H9 (cell line): ENCODE data around the gene KRTAP9-6. TPM values are rescaled to one million over a fixed set of nuclear protein-coding genes. Genes with fewer than 3 reads are reported as not detected.

Experiments
- DNase-seq: peaks from one replicate; pipeline ENCODE4 v3.0.0-alpha.2; 2017
- H2AFZ ChIP-seq: one replicate; pipeline ENCODE4 v1.6.1; 2013; ENCODE audit warnings: mild to moderate bottlenecking, low read length, control low read depth, moderate library complexity
- H2AK5ac ChIP-seq: 2 replicates; pipeline ENCODE4 v1.6.1; 2013; ENCODE audit warnings: low read length, control low read depth, mixed read lengths; ENCODE audit not compliant: insufficient read length
- H2BK120ac ChIP-seq: one replicate; pipeline ENCODE4 v1.6.1; 2013; ENCODE audit warnings: low read depth, mild to moderate bottlenecking, low read length, control low read depth, inconsistent platforms; ENCODE audit not compliant: poor library complexity, severe bottlenecking
- H2BK12ac ChIP-seq: 2 replicates; pipeline ENCODE4 v1.6.1; 2013; ENCODE audit warnings: low read length, control low read depth, mixed read lengths, low read depth; ENCODE audit not compliant: insufficient read length
- H2BK15ac ChIP-seq: 2 replicates; pipeline ENCODE4 v1.6.1; 2013; ENCODE audit warnings: low read depth, low read length, control low read depth
- H2BK20ac ChIP-seq: one replicate; pipeline ENCODE4 v1.6.1; 2013; ENCODE audit warnings: low read depth, mild to moderate bottlenecking, low read length, control low read depth, inconsistent platforms; ENCODE audit not compliant: poor library complexity, severe bottlenecking
- H2BK5ac ChIP-seq: 2 replicates; pipeline ENCODE4 v1.6.1; 2013; ENCODE audit warnings: low read length, control low read depth, mixed read lengths; ENCODE audit not compliant: insufficient read length
- H3K14ac ChIP-seq: 2 replicates; pipeline ENCODE4 v1.6.1; 2013; ENCODE audit warnings: low read length, control low read depth; ENCODE audit not compliant: insufficient read depth
- H3K18ac ChIP-seq: 2 replicates; pipeline ENCODE4 v1.6.1; 2013; ENCODE audit warnings: low read depth, mild to moderate bottlenecking, mixed read lengths, low read length, control low read depth; ENCODE audit not compliant: insufficient read length
- H3K23ac ChIP-seq: 2 replicates; pipeline ENCODE4 v1.6.1; 2013; ENCODE audit warnings: low read length, control low read depth, mixed read lengths, low read depth; ENCODE audit not compliant: insufficient read length
- H3K23me2 ChIP-seq: 2 replicates; pipeline ENCODE4 v1.6.1; 2013; ENCODE audit warnings: low read depth, mild to moderate bottlenecking, mixed read lengths, low read length, control low read depth; ENCODE audit not compliant: insufficient read length, poor library complexity, severe bottlenecking
- H3K27ac ChIP-seq: 2 replicates; pipeline ENCODE4 v1.5.1; 2013; ENCODE audit warnings: low read length, control low read depth, mixed read lengths, low read depth; ENCODE audit not compliant: insufficient read length
- H3K27me3 ChIP-seq: 2 replicates; pipeline ENCODE4 v1.6.1; 2013; ENCODE audit warnings: low read length, control low read depth, inconsistent platforms; ENCODE audit not compliant: insufficient read depth
- H3K4ac ChIP-seq: 2 replicates; pipeline ENCODE4 v1.6.1; 2013; ENCODE audit warnings: low read depth, mild to moderate bottlenecking, control low read depth, inconsistent platforms, low read length, moderate library complexity
- H3K4me1 ChIP-seq: 2 replicates; pipeline ENCODE4 v1.6.1; 2013; ENCODE audit warnings: low read length, control low read depth, inconsistent platforms; ENCODE audit not compliant: insufficient read depth
- H3K4me2 ChIP-seq: 2 replicates; pipeline ENCODE4 v1.6.1; 2013; ENCODE audit warnings: low read length, control low read depth, mixed read lengths; ENCODE audit not compliant: insufficient read length, insufficient read depth
- H3K56ac ChIP-seq: 2 replicates; pipeline ENCODE4 v1.6.1; 2013; ENCODE audit warnings: low read depth, mild to moderate bottlenecking, mixed read lengths, low read length, control low read depth; ENCODE audit not compliant: insufficient read length
- H3K79me1 ChIP-seq: 2 replicates; pipeline ENCODE4 v1.6.1; 2013; ENCODE audit warnings: low read depth, mild to moderate bottlenecking, moderate library complexity, low read length, control low read depth, inconsistent platforms; ENCODE audit not compliant: insufficient read depth, poor library complexity, severe bottlenecking
- H3K79me2 ChIP-seq: 2 replicates; pipeline ENCODE4 v1.6.1; 2013; ENCODE audit warnings: low read length, control low read depth, inconsistent platforms; ENCODE audit not compliant: insufficient read depth
- H3K9ac ChIP-seq: 2 replicates; pipeline ENCODE4 v1.6.1; 2013; ENCODE audit warnings: low read length, control low read depth, mixed read lengths; ENCODE audit not compliant: insufficient read length; ENCODE audit errors: extremely low read depth
- H3K9me3 ChIP-seq: one replicate; pipeline ENCODE4 v1.6.1; 2013; ENCODE audit warnings: low read depth, low read length, inconsistent platforms; ENCODE audit not compliant: control insufficient read depth
- H3T11ph ChIP-seq: one replicate; pipeline ENCODE4 v1.6.1; 2013; ENCODE audit warnings: mild to moderate bottlenecking, low read length, control low read depth, inconsistent platforms
- H4K20me1 ChIP-seq: one replicate; pipeline ENCODE4 v1.6.1; 2013; ENCODE audit not compliant: control insufficient read depth, insufficient read length, insufficient read depth
- H4K5ac ChIP-seq: 2 replicates; pipeline ENCODE4 v1.6.1; 2013; ENCODE audit warnings: low read depth, mild to moderate bottlenecking, mixed read lengths, low read length, control low read depth; ENCODE audit not compliant: insufficient read length
- H4K8ac ChIP-seq: replicated peaks from 2 replicates; pipeline ENCODE4 v1.6.1; 2013; ENCODE audit warnings: low read length, control low read depth, mixed read lengths, low read depth; ENCODE audit not compliant: insufficient read length
- H4K91ac ChIP-seq: 2 replicates; pipeline ENCODE4 v1.6.1; 2013; ENCODE audit warnings: low read depth, mild to moderate bottlenecking, moderate library complexity, mixed read lengths, low read length, control low read depth; ENCODE audit not compliant: insufficient read length
- H3K27ac Mint-ChIP-seq, 3 experiments: 2 replicates in 2 of 3; 3 replicates in 1 of 3; pipeline ENCODE4 v1.8.0; 2020 to 2021; ENCODE audit warnings: mixed read lengths in 3 of 3, mild to moderate bottlenecking in 1 of 3, moderate library complexity in 1 of 3
- H3K27me3 Mint-ChIP-seq: 2 replicates; pipeline ENCODE4 v1.8.0; 2021; ENCODE audit warnings: low read depth, mild to moderate bottlenecking, moderate library complexity, mixed read lengths
- H3K36me3 Mint-ChIP-seq, 3 experiments: 2 replicates in 2 of 3; 3 replicates in 1 of 3; pipeline ENCODE4 v1.8.0; 2020 to 2021; ENCODE audit warnings: low read depth in 3 of 3, mixed read lengths in 3 of 3; ENCODE audit not compliant: insufficient read depth in 1 of 3
- H3K4me1 Mint-ChIP-seq, 2 experiments: 2 replicates each; pipeline ENCODE4 v1.8.0; 2020; ENCODE audit warnings: mixed read lengths in 2 of 2
- H3K4me3 Mint-ChIP-seq, 2 experiments: 2 replicates in 1 of 2; 3 replicates in 1 of 2; pipeline ENCODE4 v1.8.0; 2020 to 2021; ENCODE audit warnings: mild to moderate bottlenecking in 2 of 2, mixed read lengths in 2 of 2, moderate library complexity in 1 of 2
- H3K9me3 Mint-ChIP-seq, 2 experiments: 2 replicates in 1 of 2; 3 replicates in 1 of 2; pipeline ENCODE4 v1.8.0; 2020; ENCODE audit warnings: mild to moderate bottlenecking in 2 of 2, mixed read lengths in 2 of 2, moderate library complexity in 1 of 2
- CTCF ChIP-seq: fragments of 200-600 bp; sonication (generic); conservative IDR thresholded peaks from 3 replicates; pipeline ENCODE4 v1.8.0; 2021; ENCODE audit warnings: antibody characterized with exemption, mild to moderate bottlenecking
- WGBS: extraction: QIAGEN DNeasy Blood & Tissue Kit; methylation state at CpG from one replicate; pipeline ENCODE4 v1.1.7; 2013; ENCODE audit warnings: missing lambda C conversion rate, low lambda C conversion rate, mixed read lengths; ENCODE audit not compliant: insufficient read length; ENCODE audit errors: extremely low coverage; 5-methylcytosine and 5-hydroxymethylcytosine counted together
- total RNA-seq: library from RNA; stranded (reverse); gene quantifications from 2 replicates; pipeline ENCODE4 v1.2.1, GENCODE V29; 2021

Gene KRTAP9-6
- total RNA-seq, 1 experiment from 2014 or later: not detected

- Mint-ChIP-seq H3K36me3 (no peaks in the 10 kb centered on the region), H3K4me1 (no peaks in the 10 kb centered on the region; a peak in 1 of 4 replicates), H3K27me3 (peaks cover 8% of the 10 kb centered on the region), H3K9me3 (no peaks in the 10 kb centered on the region), H3K4me3 (no peak overlapping the region), H3K27ac (no peak overlapping the region)
- TF ChIP-seq CTCF: no peak
- no peak overlapping the region for H3K18ac ChIP-seq
- no peaks in the 10 kb centered on the region for H3K27me3 ChIP-seq
- no peak overlapping the region for H4K91ac ChIP-seq
- H3T11ph ChIP-seq: no peak overlapping the region
- H2BK12ac ChIP-seq: no peak overlapping the region
- H2AK5ac ChIP-seq: no peak overlapping the region
- no peak overlapping the region for H3K23ac ChIP-seq
- no peak overlapping the region for H2BK20ac ChIP-seq
- no peaks in the 10 kb centered on the region for H3K23me2 ChIP-seq
- no peak overlapping the region for H2BK15ac ChIP-seq
- H3K4ac ChIP-seq: no peak overlapping the region
- DNase-seq: no peak
- H3K4me2 ChIP-seq: no peak overlapping the region
- H3K4me1 ChIP-seq: no peaks in the 10 kb centered on the region
- no peak overlapping the region for H3K56ac ChIP-seq
- H2BK5ac ChIP-seq: no peak overlapping the region
- no peaks in the 10 kb centered on the region for H4K20me1 ChIP-seq
- H3K14ac ChIP-seq: no peak overlapping the region
- no CpG with 5 or more reads among the region's 3 CpGs for WGBS
- H3K9me3 ChIP-seq: no peaks in the 10 kb centered on the region
- no peak overlapping the region for H2AFZ ChIP-seq
- H4K8ac ChIP-seq: no peak overlapping the region
- H3K9ac ChIP-seq: no peak overlapping the region
- no peaks in the 10 kb centered on the region for H3K79me1 ChIP-seq
- H4K5ac ChIP-seq: no peak overlapping the region
- H3K79me2 ChIP-seq: no peaks in the 10 kb centered on the region
- H2BK120ac ChIP-seq: no peak overlapping the region
- no peak overlapping the region for H3K27ac ChIP-seq
Measured at GRCh38 chr17:41264599-41264998, 579 bp upstream of the KRTAP9-6 start.
